GM19324 (cell line): Measurements from ENCODE around the gene SPTB.

Source experiments
- ATAC-seq: cut with Tn5 transposase; IDR thresholded peaks from one replicate; pipeline ENCODE4 v1.9.1; 2021; ENCODE audit warnings: mild to moderate bottlenecking, moderate library complexity; ENCODE audit not compliant: unreplicated experiment, low FRiP score

The SPTB gene

GRCh38 chr14:64889352-64889751, 9.6 kb upstream of the SPTB start:
- no peak for ATAC-seq

GRCh38 chr14:64885559-64885958, 5.9 kb upstream of the SPTB start:
- ATAC-seq, result no peak

DNA sequence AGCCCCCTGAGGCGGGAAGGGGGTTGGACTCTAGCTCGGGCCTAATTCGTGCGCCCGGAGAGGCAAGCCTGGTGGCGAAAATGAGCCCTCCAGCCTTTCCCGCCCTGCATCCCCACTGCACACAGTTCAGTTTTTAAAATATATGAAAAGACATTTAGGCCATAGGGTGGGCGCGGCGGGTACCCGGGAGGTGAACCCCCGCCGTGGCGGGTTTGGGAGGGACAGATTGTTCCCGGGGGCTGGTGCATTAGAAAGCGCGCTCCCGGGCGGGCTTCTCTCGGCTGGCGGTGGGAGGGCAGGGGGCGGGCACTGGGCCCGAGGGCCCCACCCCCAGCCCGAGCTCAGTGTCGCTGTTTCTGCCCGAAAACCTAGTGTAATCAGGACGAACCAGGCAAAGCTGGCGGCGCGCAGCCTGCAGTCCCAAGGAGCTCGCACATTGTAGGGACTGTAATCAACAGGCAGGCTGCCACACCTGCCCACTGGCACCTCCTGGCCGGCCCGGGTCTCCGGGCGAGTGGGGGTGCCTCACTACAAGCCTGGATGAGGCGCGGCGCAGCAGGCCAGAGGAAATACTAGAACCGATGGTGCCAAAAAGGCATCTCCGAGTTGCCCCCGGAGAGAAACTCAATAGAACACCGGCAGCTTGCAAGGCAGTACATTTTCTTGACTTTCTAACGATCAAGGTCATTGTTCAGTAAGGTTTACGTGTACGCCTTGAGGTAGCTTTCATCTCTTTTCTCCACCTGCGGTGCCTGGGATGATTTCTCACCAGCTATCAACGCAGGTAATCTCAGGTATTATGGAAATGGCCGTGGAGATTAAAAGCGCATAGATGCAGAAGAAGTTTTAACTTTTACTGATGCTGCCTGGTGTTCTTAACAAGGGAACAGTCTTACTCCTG, 764 bp upstream of the SPTB start:
- no peak for ATAC-seq

GRCh38 chr14:64878837-64879634, 671 bp downstream of the SPTB start:
- ATAC-seq, result no peak

DNA sequence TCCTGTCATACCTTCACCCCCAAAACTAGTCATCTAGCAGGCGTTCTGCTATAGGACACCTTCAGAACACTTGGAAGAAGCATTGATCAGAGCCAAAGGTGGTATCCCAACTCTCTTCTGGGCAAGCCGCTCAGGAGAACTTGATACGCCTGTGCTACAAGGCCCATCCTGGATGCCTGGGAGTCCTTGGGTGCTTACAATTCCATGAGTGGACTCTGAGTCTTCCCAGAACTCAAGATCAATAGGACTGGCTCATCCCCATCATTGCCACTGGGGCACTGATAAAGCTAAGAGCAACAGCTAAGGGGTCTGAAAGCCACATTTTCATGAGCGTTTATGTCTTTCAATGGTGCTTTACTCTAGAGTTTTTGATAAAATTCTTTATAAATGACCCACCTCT, 1.9 kb downstream of the SPTB start:
- no peak for ATAC-seq

DNA sequence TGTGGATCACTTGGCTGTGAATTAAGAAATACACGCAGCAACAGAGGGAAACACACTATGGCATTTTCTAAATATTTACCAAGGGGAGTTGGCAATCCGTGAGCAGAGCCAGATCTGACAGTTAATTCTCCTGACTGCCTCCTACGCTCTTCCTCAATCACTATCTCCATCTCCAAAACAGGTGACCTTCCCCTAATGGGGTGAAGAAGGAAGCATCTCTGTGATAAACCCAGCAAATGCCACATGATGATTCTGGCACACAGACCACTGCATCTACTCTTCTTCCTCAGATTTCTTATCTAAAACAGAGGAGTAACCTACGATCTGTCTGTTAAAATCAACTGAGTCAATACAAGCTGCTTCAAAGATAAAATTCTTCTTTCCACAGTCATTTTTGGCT, 4.4 kb downstream of the SPTB start:
- ATAC-seq, result no peak

GRCh38 chr14:64873506-64874219, 6.0 kb downstream of the SPTB start:
- ATAC-seq, result no peak

- ATAC-seq, result no peak
Measured at GRCh38 chr14:64871344-64871743, 8.4 kb downstream of the SPTB start.

DNA sequence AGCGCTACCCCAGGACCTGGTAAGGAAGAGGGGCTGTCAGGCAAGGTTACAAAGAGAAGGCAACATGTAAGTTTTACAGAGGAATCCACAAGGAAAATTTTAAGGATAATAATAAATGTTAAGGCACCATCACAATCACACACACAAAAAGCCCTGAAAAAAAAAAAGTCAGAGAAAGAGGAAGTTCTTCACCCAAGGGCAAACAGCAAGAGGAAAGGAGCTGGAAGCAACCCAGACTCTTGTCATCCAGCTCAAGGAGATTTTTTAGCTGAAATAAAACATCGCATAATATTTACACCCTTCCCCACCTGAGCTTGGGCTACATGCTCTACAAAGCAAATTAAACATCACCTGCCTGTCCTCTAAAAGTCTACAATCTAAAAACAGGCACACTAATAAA, 9.5 kb downstream of the SPTB start:
- ATAC-seq, result no peak

GRCh38 chr14:64868841-64869240, 10.9 kb downstream of the SPTB start:
- no peak for ATAC-seq

- no peak for ATAC-seq
Measured at GRCh38 chr14:64868379-64868778, 11.3 kb downstream of the SPTB start.

DNA sequence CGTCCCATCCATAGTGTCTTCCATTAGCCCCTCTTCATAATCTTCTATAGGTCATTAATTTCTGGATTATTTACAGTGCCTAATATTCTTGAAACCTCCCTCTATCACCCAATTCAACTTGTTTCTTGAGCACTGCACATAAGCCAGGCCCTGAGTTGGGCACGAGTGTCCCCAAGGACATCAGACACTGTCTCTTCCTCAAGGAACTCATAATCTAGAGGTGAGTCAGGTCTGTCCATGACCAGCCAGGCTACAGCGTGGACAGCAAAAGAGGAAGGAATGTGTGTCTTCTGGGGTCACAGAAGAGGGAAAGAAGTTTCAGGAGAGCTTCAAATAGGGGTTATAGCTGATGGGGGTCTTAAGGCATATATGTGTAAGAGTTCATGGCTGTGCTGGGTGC, 12.5 kb downstream of the SPTB start:
- ATAC-seq, result no peak

DNA sequence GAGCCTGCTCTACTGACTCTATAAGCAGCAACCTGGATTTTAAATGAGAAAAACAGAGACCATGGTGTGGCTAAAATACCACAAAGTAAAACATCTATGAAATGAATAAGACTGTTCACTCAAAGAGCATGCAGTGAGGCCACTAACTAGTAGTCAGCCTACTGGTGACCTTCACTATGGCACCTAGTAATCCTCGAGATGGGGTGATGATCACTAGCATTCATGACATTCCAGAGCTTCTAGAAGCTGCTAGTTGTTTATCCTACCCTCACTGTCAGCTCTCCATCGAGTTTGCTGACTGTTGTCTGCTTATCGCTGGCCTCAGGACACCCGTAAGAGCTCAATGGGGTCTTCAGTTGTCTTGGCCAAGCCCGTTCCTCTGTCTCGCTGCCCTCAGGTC, 13.7 kb downstream of the SPTB start:
- no peak for ATAC-seq

DNA sequence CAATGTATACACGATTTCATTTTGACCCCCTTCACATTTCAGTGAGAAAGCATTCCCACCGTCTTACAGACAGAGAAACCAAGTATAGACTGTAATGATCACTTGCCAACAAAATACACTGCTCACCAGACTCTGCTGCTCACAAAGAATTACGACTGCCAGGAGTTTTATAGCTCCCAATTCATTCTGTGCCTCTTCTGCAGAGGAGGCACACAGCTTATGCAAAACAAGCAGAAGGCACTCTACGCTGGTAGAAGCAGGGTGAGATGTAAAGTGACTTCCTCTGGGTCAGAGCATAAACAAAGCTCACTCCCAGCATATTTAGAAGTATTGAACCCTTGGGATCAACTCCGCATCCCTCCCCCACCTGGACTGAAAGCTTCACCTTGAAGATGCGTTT, 14.6 kb downstream of the SPTB start:
- ATAC-seq, result no peak

- ATAC-seq, result no peak
Measured at GRCh38 chr14:64864258-64864657, 15.4 kb downstream of the SPTB start.

- no peak for ATAC-seq
Measured at GRCh38 chr14:64861916-64862315, 17.8 kb downstream of the SPTB start.

DNA sequence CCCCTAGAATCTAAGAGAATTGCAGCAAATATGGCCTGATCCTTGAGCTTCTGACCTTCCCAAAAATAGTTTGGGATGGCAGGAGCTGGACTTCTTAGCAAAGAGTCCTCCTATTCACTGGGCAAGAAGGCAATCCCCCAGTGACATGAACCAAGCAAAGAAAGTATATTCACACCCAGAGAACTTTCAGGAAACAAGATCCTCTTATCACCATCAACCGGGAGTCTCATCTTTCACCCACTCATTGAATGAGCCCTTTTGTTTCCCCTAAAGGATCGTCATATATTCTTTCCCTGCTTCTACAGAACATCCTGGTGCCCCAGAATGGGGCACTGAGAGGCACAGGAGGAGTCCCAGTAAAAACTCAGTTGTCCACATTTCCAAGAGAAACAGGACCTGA, 19.7 kb downstream of the SPTB start:
- no peak for ATAC-seq

DNA sequence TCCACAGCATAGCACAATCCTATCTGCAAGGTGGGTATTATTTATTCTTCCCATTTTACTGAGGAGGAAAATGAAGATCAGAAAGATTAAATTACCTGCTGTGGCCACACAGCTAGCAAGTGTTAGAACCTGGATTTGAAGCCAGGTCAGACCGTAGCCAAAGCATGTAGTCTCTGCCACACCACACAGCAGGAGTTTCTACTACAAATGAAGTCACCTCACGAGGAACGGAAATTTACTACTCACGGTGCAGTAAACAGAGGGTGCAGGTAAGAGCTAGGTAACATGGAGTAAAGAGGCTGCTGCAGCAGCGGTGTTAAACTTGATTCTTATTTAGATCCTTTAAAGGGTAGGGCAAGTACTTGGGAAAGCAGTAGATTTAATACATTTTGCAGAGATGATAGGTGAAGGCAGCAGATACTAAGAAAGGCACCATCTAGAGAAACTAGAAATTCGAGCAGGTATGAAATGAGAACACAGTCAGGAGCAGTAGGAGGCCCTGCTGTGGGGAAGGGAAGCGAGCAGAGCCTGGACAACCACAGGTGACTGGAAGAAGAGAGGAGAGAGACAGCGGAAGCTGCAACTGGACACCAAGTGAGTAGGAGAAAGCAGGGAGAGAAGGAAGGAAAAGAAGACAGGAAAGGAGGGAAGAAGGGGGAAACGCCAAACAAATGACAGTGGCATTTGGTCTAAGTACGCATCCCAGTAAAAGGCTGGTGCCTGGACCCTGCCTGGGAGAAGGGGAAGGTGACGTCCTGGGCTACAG, 21.5 kb downstream of the SPTB start:
- ATAC-seq, result no peak

GRCh38 chr14:64856529-64857445, 22.9 kb downstream of the SPTB start:
- ATAC-seq, result no peak
